Sigmoid colon (tissue), 4 donors: ENCODE measurements around the gene LHX3.

ENCODE experiments used
- POLR2A ChIP-seq, 2 donors: fragments of 450-650 bp; IDR thresholded peaks; one replicate each; pipeline ENCODE4 v1.6.1; 2016; ENCODE audit warnings: antibody characterized with exemption in 2 of 2, mild to moderate bottlenecking in 2 of 2, moderate library complexity in 2 of 2
- POLR2AphosphoS5 ChIP-seq, 4 donors: sonication (generic); formaldehyde crosslinking; IDR thresholded peaks; one replicate each; pipeline ENCODE4 v1.6.1; 2017; ENCODE audit warnings: antibody characterized with exemption in 4 of 4
- TF ChIP-seq, protein P1 (sequence below), 4 experiments: fragments of 450-650 bp in 3 of 4; fragments of 200-600 bp in 1 of 4; IDR thresholded peaks; one replicate each; pipeline ENCODE4 v1.5.1; 2016 to 2019; ENCODE audit warnings: antibody characterized with exemption in 4 of 4, mild to moderate bottlenecking in 3 of 4, moderate library complexity in 2 of 4

- TF ChIP-seq, protein P1, sequence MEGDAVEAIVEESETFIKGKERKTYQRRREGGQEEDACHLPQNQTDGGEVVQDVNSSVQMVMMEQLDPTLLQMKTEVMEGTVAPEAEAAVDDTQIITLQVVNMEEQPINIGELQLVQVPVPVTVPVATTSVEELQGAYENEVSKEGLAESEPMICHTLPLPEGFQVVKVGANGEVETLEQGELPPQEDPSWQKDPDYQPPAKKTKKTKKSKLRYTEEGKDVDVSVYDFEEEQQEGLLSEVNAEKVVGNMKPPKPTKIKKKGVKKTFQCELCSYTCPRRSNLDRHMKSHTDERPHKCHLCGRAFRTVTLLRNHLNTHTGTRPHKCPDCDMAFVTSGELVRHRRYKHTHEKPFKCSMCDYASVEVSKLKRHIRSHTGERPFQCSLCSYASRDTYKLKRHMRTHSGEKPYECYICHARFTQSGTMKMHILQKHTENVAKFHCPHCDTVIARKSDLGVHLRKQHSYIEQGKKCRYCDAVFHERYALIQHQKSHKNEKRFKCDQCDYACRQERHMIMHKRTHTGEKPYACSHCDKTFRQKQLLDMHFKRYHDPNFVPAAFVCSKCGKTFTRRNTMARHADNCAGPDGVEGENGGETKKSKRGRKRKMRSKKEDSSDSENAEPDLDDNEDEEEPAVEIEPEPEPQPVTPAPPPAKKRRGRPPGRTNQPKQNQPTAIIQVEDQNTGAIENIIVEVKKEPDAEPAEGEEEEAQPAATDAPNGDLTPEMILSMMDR (IDR thresholded peaks at IDR 0.05), result no peak
- TF ChIP-seq POLR2A (IDR thresholded peaks at IDR 0.05), result no peak
- no peak for TF ChIP-seq POLR2AphosphoS5 (IDR thresholded peaks at IDR 0.05)
Observed at GRCh38 chr9:136247947-136248637, 43.2 kb upstream of the LHX3 start.
